Measurements from ENCODE around the gene BMS1. TPM values are rescaled to one million over a fixed set of nuclear protein-coding genes. Genes with fewer than 3 reads are reported as not detected.

The BMS1 gene
- total and polyA plus RNA-seq, 2 of the 8 experiments (the other 6 are each of a cell fraction or from before 2014, with no cell fraction given): 3.7 to 34.6 TPM

- Histone ChIP-seq H2BK120ac (replicated peaks; ENCODE audit: low read depth, low read length) (no peak overlapping the region), H3K9ac (replicated peaks in 1 of 4; ENCODE audit: extremely low read depth in 1 of 4, low read depth in 3 of 4, low read length in 3 of 4) (no peak overlapping the region), H3K23ac (ENCODE audit: insufficient read length) (no peak overlapping the region), H3K18ac (ENCODE audit: extremely low read depth, low read length) (no peak overlapping the region), H2BK20ac (ENCODE audit: low read length) (no peak overlapping the region), H3K4me1 (replicated peaks in 1 of 4; ENCODE audit: control insufficient read depth in 3 of 4, insufficient read depth in 4 of 4, low read length in 3 of 4) (no peaks in the 10 kb centered on the region; a peak in 2 of 7 replicates), H3K27ac (ENCODE audit: low read depth, low read length) (no peak overlapping the region), H3K14ac (ENCODE audit: insufficient read length) (no peak overlapping the region), H2BK15ac (ENCODE audit: low read length) (peak overlapping the region; percentile 61; the same call in 1 of the 2 replicates), H2BK5ac (ENCODE audit: low read depth, low read length) (no peak overlapping the region), H3K56ac (replicated peaks; ENCODE audit: insufficient read length, low read depth, low read length) (no peak overlapping the region), H3K4ac (replicated peaks; ENCODE audit: insufficient read length, low read depth, low read length) (no peak overlapping the region), H4K91ac (replicated peaks; ENCODE audit: insufficient read length, low read length) (no peak overlapping the region), H3K27me3 (replicated peaks in 1 of 4; ENCODE audit: control insufficient read depth in 3 of 4, extremely low read depth in 1 of 4, insufficient read depth in 3 of 4, low read length in 3 of 4) (no peaks in the 10 kb centered on the region; a peak in 1 of 7 replicates), H2AFZ (ENCODE audit: low read length) (no peak overlapping the region), H4K20me1 (replicated peaks in 1 of 2; ENCODE audit: control insufficient read depth in 1 of 2, insufficient read depth in 2 of 2, low read length in 2 of 2) (no peaks in the 10 kb centered on the region), H2AK5ac (ENCODE audit: low read depth, low read length) (no peak overlapping the region), H3K9me3 (ENCODE audit: insufficient read depth in 2 of 2, low read depth in 1 of 2, low read length in 1 of 2) (no peaks in the 10 kb centered on the region; a peak in 1 of 4 replicates), H3K36me3 (ENCODE audit: control insufficient read depth in 2 of 4, insufficient read depth in 4 of 4, low read length in 3 of 4) (no peaks in the 10 kb centered on the region), H3K79me2 (ENCODE audit: control insufficient read depth in 1 of 2, insufficient read depth in 2 of 2, low read length in 2 of 2) (no peaks in the 10 kb centered on the region), H4K5ac (ENCODE audit: insufficient read length, low read depth, low read length) (no peak overlapping the region), H3K4me3 (ENCODE audit: extremely low read depth in 1 of 4, insufficient read depth in 2 of 4, low read depth in 3 of 4, low read length in 4 of 4) (no peak overlapping the region), H2BK12ac (ENCODE audit: low read depth, low read length) (no peak overlapping the region), H3K23me2 (ENCODE audit: low read depth, low read length) (no peaks in the 10 kb centered on the region), H3K4me2 (ENCODE audit: insufficient read depth in 1 of 2, low read depth in 2 of 2, low read length in 2 of 2) (no peak overlapping the region), H3K79me1 (ENCODE audit: low read depth, low read length) (no peaks in the 10 kb centered on the region), H4K8ac (ENCODE audit: extremely low read depth, insufficient read depth, low read length) (no peak overlapping the region)
- CTCF ChIA-PET (ENCODE audit: partially characterized antibody): interaction anchor here (1.1 to 2.9 kb wide), 4 partner anchors 165 to 203 kb away, joined by 3 to 12 read pairs (median 5); no protein-coding TSS in a partner anchor
- 92% methylated on average over 4 of the region's 9 CpGs; no CpG with 5 or more reads in 1 of the 2 experiments for WGBS, 2 experiments (ENCODE audit: extremely low coverage in 1 of 2, insufficient coverage in 1 of 2, insufficient read length in 1 of 2, insufficient replicate concordance in 2 of 2, low coverage in 1 of 2, low lambda C conversion rate in 2 of 2, missing lambda C conversion rate in 1 of 2)
- no peak for FAIRE-seq
- DNase-seq (ENCODE audit: low read depth in 1 of 2, low spot score in 2 of 2): no peak
- POLR2A ChIA-PET (ENCODE audit: partially characterized antibody): no interaction called here
- TF ChIP-seq EZH2 (IDR thresholded peaks at IDR 0.05; ENCODE audit: low read depth, low read length, severe bottlenecking): no peak
Measured at GRCh38 chr10:42876476-42876875, 93.9 kb downstream of the BMS1 start.
